ENCODE measurements around the gene RASSF3.

Gene RASSF3

DNA sequence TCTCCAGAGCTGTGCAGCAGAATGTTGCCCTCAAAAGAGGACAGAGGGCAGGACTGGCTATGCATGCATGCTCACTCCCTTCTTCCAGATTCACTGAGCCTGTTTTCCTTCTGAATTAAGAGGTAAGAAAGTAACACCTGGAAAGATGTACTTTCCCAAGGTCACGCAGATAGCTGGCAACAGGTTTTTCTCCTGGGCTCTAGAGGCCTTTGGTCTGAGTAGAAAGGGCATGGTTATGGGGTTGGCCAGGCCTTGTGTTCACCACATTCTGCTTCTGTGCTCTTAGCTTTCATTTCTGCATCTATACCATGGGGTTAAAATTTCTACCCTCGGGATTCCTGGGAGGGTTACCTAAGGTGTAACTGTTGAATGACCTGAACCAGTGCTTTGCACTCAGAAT, 57.5 kb downstream of the RASSF3 start:
- no peak for DNase-seq (ENCODE audit: low read depth)
- TF ChIP-seq CTCF (conservative IDR thresholded peaks at IDR 0.05; ENCODE audit: control insufficient read depth, insufficient read depth, low read depth, low read length), result no peak
- no peak overlapping the region for H3K4me3 ChIP-seq (ENCODE audit: control insufficient read depth, low read depth, low read length)

GRCh38 chr12:64669270-64669842, 59.1 kb downstream of the RASSF3 start:
- no peak for DNase-seq (ENCODE audit: low read depth)
- TF ChIP-seq CTCF (conservative IDR thresholded peaks at IDR 0.05; ENCODE audit: control insufficient read depth, insufficient read depth, low read depth, low read length), result no peak
- no peak overlapping the region for H3K4me3 ChIP-seq (ENCODE audit: control insufficient read depth, low read depth, low read length)

- no peak for TF ChIP-seq CTCF (conservative IDR thresholded peaks at IDR 0.05; ENCODE audit: control insufficient read depth, insufficient read depth, low read depth, low read length)
- DNase-seq (ENCODE audit: low read depth), result no peak
- H3K4me3 ChIP-seq (ENCODE audit: control insufficient read depth, low read depth, low read length), result no peak overlapping the region
These were observed 59.7 kb downstream of the RASSF3 start for GRCh38 chr12:64670019-64670418.

- TF ChIP-seq CTCF (conservative IDR thresholded peaks at IDR 0.05; ENCODE audit: control insufficient read depth, insufficient read depth, low read depth, low read length), result no peak
- peak; percentile 48 for DNase-seq (ENCODE audit: low read depth)
- H3K4me3 ChIP-seq (ENCODE audit: control insufficient read depth, low read depth, low read length), result no peak overlapping the region
These were observed 60.8 kb downstream of the RASSF3 start for GRCh38 chr12:64670919-64671639.

DNA sequence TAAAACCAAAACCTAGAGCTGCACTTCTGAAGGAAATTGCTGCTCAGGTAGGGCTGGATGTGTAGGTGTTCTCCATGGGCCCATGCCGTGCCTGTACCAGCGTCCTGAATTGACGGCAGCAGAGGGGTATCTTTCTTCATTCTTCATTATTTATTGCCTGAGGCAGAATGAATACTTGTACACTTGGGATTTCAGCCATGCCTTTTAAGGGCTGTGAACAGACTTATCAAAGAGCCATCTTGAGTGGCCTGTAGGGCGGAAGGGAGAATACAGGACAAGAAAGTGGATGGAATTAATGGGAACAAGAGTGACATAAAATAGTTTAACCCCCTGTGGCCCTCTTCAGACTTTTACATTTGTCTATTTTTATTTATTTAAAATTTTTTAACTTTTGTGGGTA, 61.4 kb downstream of the RASSF3 start:
- TF ChIP-seq CTCF (conservative IDR thresholded peaks at IDR 0.05; ENCODE audit: control insufficient read depth, insufficient read depth, low read depth, low read length), result no peak
- DNase-seq (ENCODE audit: low read depth), result no peak
- no peak overlapping the region for H3K4me3 ChIP-seq (ENCODE audit: control insufficient read depth, low read depth, low read length)

DNA sequence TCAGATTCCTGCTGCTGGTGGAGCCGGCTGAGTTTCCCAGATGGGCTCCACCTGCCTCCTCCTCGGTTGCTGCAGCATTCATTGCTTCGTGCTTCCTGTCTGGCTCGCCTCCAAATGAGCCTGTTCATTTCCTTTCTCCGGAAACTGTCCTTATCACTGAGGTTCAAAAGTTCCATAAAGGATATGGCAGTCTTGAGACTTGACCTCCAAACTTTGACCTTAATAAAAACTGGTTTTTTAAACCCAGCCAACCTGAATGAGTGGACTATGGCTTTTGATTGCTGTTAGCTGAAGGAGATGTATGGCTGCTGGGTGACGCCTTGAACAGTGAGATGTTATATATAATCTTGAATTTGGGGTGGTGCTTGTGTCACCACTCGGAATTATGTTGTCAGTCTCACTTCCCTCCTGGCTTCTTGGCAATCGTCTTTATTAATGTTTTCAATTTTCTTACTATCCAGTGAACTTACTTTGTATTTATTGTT, 62.7 kb downstream of the RASSF3 start:
- peak; percentile 20 for DNase-seq (ENCODE audit: low read depth)
- no peak for TF ChIP-seq CTCF (conservative IDR thresholded peaks at IDR 0.05; ENCODE audit: control insufficient read depth, insufficient read depth, low read depth, low read length)
- H3K4me3 ChIP-seq (ENCODE audit: control insufficient read depth, low read depth, low read length), result no peak overlapping the region

Measured in fibroblast of mammary gland (primary cell).